ENCODE measurements around the gene SLCO2B1. TPM values are rescaled to one million over a fixed set of nuclear protein-coding genes. Genes with fewer than 3 reads are reported as not detected.

SLCO2B1 gene
- total and polyA plus RNA-seq, 12 donors, result 5.8 to 234 (median 122) TPM

GRCh38 chr11:75189911-75190310 is 39.0 kb downstream of the SLCO2B1 start:
- Histone ChIP-seq H3K27me3 (no peaks in the 10 kb centered on the region), H3K4me1 (replicated peaks in 1 of 2) (peaks cover 2 to 31% of the 10 kb centered on the region in 2 donors), H3K36me3 (replicated peaks in 1 of 2) (peaks cover 0 to 19% of the 10 kb centered on the region in 2 donors), H3K4me3 (no peak overlapping the region), H3K9me3 (replicated peaks in 1 of 3) (no peaks in the 10 kb centered on the region), H3K27ac (peak overlapping the region in 1 of 5 donors; percentile 44)
- TF ChIP-seq POLR2A (IDR thresholded peaks at IDR 0.05) (no peak), CTCF (IDR thresholded peaks at IDR 0.05) (no peak)
- intact Hi-C loops (cut with DNase I), result no loop called here
- no peak for DNase-seq
- 67 to 79% (median 72%) methylated on average over 8 of the region's 8 CpGs for WGBS, 4 donors

- no peak for TF ChIP-seq CTCF (IDR thresholded peaks at IDR 0.05)
- TF ChIP-seq POLR2A (IDR thresholded peaks at IDR 0.05), result no peak
- Histone ChIP-seq H3K36me3 (replicated peaks in 1 of 2) (peaks cover 0 to 19% of the 10 kb centered on the region in 2 donors), H3K27ac (peak overlapping the region in 1 of 5 donors; percentile 44), H3K27me3 (no peaks in the 10 kb centered on the region), H3K9me3 (replicated peaks in 1 of 3) (no peaks in the 10 kb centered on the region), H3K4me3 (no peak overlapping the region), H3K4me1 (replicated peaks in 1 of 2) (peaks cover 5 to 36% of the 10 kb centered on the region in 2 donors)
- intact Hi-C loops (cut with DNase I), result no loop called here
- 86 to 100% (median 91%) methylated on average over 1 to 2 of the region's 2 CpGs for WGBS, 4 donors
- DNase-seq, result no peak
These were observed 39.9 kb downstream of the SLCO2B1 start for GRCh38 chr11:75190652-75191329.

DNA sequence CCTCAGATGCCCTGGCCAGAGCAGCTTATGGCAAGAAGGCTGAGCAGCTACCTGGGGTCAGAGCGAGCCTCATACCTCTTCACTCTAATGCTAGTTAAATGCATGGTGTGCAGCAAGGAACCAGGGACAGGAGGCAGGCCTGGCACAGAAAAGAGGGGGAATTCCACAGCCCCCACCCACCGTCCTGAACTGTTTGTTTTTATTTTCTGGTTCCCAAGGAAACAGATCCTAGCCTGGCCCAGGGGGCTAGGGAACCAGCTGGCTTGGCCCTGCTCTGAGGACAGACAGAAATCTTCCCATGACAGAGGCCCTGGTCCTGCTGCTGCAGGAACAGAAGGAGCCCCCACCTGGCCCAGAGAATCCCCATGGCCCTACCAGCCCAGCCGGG is 40.4 kb downstream of the SLCO2B1 start:
- intact Hi-C loops (cut with DNase I), result no loop called here
- Histone ChIP-seq H3K27me3 (no peaks in the 10 kb centered on the region), H3K36me3 (replicated peaks in 1 of 2) (peaks cover 0 to 19% of the 10 kb centered on the region in 2 donors), H3K4me3 (no peak overlapping the region), H3K9me3 (replicated peaks in 1 of 3) (no peaks in the 10 kb centered on the region), H3K4me1 (replicated peaks in 1 of 2) (peaks cover 5 to 39% of the 10 kb centered on the region in 2 donors), H3K27ac (peak overlapping the region in 1 of 5 donors; percentile 45)
- no peak for DNase-seq
- WGBS, 4 donors, result 58 to 88% (median 69%) methylated on average over 1 to 3 of the region's 3 CpGs
- TF ChIP-seq CTCF (IDR thresholded peaks at IDR 0.05) (no peak), POLR2A (IDR thresholded peaks at IDR 0.05) (no peak)

DNA sequence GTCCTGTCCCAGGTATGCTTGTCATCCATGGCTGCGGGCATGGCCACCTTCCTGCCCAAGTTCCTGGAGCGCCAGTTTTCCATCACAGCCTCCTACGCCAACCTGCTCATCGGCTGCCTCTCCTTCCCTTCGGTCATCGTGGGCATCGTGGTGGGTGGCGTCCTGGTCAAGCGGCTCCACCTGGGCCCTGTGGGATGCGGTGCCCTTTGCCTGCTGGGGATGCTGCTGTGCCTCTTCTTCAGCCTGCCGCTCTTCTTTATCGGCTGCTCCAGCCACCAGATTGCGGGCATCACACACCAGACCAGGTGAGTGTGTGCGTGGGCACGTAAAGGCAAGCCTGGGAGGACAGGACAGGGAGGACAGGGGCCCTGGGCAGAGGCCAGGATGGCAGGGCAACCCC is 42.4 kb downstream of the SLCO2B1 start:
- intact Hi-C loops (cut with DNase I), result no loop called here
- Histone ChIP-seq H3K36me3 (replicated peaks in 1 of 2) (peaks cover 0 to 21% of the 10 kb centered on the region in 2 donors), H3K4me1 (replicated peaks in 1 of 2) (peaks cover 5 to 32% of the 10 kb centered on the region in 2 donors), H3K27ac (peak overlapping the region in 1 of 5 donors; percentile 68), H3K9me3 (replicated peaks in 1 of 3) (no peaks in the 10 kb centered on the region), H3K27me3 (no peaks in the 10 kb centered on the region), H3K4me3 (no peak overlapping the region)
- TF ChIP-seq CTCF (IDR thresholded peaks at IDR 0.05), result no peak
- no peak for TF ChIP-seq POLR2A (IDR thresholded peaks at IDR 0.05)
- DNase-seq, result no peak
- WGBS, 4 donors, result 91 to 95% (median 94%) methylated on average over 3 to 15 of the region's 15 CpGs
